C4-2B (cell line): ENCODE measurements around the gene C21orf91.
A peak's percentile ranks its signal among the peaks of the same experiment; 100 is the strongest.

ENCODE experiments used
- H3K27ac ChIP-seq: fragments of 450-650 bp; 2 replicates; pipeline ENCODE4 v1.5.1; 2017
- CTCF ChIP-seq: fragments of 450-650 bp; conservative IDR thresholded peaks from 2 replicates; pipeline ENCODE4 v1.5.1; 2017; ENCODE audit warnings: mild to moderate bottlenecking
- ZFX ChIP-seq: fragments of 450-650 bp; IDR thresholded peaks from 2 replicates; pipeline ENCODE4 v1.6.1; 2017

C21orf91 gene

GRCh38 chr21:17819114-17819876, at the start of gene C21orf91:
Gene C21orf91 (minus strand): TSS chr21:17819356. CDS start chr21:17818318, 1,038 bp downstream.
- peak within 1 kb of the TSS; percentile 81 for H3K27ac ChIP-seq
- TF ChIP-seq CTCF (no peak), ZFX (peak; percentile 12; the same call in 1 of the 2 replicates)

- no peak overlapping the region for H3K27ac ChIP-seq
- TF ChIP-seq ZFX: no peak
- no peak for TF ChIP-seq CTCF
These were observed 47.4 kb upstream of the C21orf91 start for GRCh38 chr21:17866590-17866989.

GRCh38 chr21:17859661-17860060, 40.5 kb upstream of the C21orf91 start:
- TF ChIP-seq ZFX: no peak
- no peak for TF ChIP-seq CTCF
- no peak overlapping the region for H3K27ac ChIP-seq

GRCh38 chr21:17858747-17859146, 39.6 kb upstream of the C21orf91 start:
- TF ChIP-seq CTCF (no peak), ZFX (no peak)
- no peak overlapping the region for H3K27ac ChIP-seq

GRCh38 chr21:17854745-17855144, 35.6 kb upstream of the C21orf91 start:
- TF ChIP-seq ZFX (no peak), CTCF (no peak)
- H3K27ac ChIP-seq: no peak overlapping the region

- TF ChIP-seq ZFX (no peak), CTCF (no peak)
- H3K27ac ChIP-seq: no peak overlapping the region
These were observed 34.5 kb upstream of the C21orf91 start for GRCh38 chr21:17853393-17854275.

GRCh38 chr21:17848228-17848627, 29.1 kb upstream of the C21orf91 start:
- no peak overlapping the region for H3K27ac ChIP-seq
- no peak for TF ChIP-seq CTCF
- no peak for TF ChIP-seq ZFX
